LNCaP clone FGC (cell line): ENCODE data around the gene JAML.

Experiments
- DNase-seq: peaks from one replicate; pipeline ENCODE4 v3.0.0-alpha.2; 2011; ENCODE audit warnings: low read depth
- H3K4me3 ChIP-seq: 2 replicates; pipeline ENCODE4 v1.5.1; 2011; ENCODE audit warnings: mild to moderate bottlenecking, low read depth, low read length, control low read depth
- TF ChIP-seq, protein P1 (sequence below): IDR thresholded peaks from 2 replicates; pipeline ENCODE4 v1.5.1; 2012; ENCODE audit warnings: mild to moderate bottlenecking; ENCODE audit not compliant: control insufficient read depth, insufficient read depth; ENCODE audit errors: extremely low read depth

Gene JAML

DNA sequence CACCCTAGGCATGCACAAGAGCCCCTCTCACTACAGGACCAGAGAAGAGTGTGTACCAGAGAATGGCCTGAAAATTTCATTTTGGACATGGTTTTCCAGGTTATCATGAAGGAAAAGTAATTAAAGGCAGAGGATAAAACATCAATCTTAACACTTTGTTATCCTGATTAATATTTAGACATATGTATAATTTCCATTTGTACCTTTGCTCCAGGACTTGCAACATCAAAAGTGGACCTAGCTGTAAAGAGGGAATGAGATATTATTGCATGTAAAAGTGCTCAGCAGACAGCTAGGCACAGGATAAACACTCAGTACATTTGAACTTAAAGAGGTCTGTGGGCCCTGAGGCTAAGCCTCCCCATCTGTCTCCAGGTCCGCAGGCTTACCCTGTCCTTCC lies 70.2 kb downstream of the JAML start:
- TF ChIP-seq, protein P1, sequence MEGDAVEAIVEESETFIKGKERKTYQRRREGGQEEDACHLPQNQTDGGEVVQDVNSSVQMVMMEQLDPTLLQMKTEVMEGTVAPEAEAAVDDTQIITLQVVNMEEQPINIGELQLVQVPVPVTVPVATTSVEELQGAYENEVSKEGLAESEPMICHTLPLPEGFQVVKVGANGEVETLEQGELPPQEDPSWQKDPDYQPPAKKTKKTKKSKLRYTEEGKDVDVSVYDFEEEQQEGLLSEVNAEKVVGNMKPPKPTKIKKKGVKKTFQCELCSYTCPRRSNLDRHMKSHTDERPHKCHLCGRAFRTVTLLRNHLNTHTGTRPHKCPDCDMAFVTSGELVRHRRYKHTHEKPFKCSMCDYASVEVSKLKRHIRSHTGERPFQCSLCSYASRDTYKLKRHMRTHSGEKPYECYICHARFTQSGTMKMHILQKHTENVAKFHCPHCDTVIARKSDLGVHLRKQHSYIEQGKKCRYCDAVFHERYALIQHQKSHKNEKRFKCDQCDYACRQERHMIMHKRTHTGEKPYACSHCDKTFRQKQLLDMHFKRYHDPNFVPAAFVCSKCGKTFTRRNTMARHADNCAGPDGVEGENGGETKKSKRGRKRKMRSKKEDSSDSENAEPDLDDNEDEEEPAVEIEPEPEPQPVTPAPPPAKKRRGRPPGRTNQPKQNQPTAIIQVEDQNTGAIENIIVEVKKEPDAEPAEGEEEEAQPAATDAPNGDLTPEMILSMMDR = no peak
- no peak overlapping the region for H3K4me3 ChIP-seq
- DNase-seq = no peak

DNA sequence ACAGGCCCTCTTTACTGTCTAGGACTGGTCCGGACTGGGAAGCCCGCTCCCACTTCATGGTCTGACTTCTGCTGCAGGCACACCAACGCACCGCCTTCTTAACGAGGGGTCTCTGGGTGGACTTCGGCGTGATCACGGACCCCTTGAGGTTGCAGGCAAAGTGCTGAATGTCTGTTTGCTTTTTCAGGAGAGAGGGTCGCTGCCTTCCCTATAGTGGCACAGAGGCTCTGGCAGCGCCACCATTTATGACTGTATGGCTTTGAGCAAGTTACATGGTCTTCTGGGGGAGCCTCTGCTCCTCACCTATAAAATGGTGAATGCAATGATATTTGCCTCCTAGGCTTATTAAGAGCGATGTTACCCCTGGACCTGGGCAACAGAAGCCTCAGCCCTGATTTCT lies 70.8 kb downstream of the JAML start:
- DNase-seq = no peak
- TF ChIP-seq, protein P1 = no peak
- H3K4me3 ChIP-seq = no peak overlapping the region

DNA sequence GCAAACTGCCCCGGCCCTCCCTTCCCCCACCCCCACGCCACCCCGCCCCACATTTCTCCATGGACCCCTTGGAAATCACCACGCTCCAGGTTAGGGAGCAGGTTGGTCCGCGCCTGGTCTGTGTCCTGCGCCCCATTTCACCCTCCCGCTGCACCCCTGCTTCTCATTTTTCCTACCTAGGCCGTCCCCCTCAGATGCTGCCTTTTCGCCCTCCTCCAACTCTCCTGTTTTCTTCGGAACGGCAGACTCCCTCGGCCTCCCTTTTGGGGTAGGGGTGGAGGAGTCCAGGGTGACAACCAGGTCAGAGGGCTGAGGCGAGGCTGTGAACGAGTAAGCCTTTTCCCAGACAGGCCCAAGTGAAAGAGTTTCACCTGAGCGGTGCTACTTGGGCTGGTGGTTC lies 71.3 kb downstream of the JAML start:
- H3K4me3 ChIP-seq = no peak overlapping the region
- DNase-seq = no peak
- TF ChIP-seq, protein P1 = no peak

DNA sequence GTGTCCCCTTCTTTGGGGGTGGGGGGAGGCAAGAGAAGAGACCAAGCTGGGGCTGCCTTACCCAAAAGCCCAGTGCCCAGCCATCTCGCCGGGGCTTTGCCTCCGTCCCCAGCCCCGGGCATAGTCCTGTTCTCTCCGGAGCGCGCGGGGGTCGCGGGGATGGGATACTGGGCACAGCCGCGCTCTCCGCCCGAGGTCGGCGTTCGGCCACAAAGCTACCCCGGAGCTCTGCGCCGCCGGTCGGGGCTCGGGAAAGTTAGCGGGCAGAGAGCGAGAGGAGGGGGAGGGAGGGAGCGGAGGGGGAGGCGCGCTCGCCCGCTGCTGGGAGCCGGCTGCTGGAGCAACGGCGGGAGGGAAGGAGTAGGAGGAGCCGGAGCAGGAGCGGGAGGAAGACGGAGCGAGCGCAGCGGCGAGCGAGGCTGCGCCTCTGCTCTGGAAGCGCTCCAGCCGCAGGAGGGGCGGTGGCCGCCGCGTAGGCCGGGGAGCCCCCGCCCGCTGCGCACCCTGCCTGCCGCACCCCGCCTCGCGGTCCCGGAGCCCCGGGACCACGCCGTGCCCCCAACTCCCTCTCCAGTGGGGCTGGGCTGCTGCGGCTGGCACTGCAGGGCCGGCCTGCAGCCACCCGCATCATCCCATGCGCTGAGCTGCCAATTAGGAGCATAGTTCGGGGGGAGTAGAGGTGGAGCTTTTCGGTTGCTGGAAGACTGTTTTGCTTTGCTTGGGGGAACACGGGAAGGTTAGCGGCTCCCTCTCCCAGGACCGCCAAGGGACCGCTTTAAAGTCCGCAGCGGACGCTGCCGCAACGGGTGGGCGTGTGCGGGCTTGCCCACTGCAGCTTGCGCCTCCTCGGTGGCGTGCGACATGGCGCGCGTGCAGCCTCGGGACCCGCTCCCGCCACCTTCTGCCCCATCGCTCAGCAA lies 72.0 kb downstream of the JAML start, which contains the start of gene SCN4B:
SCN4B (minus strand) TSS at position 272 of the 920 bp plus-strand sequence; CDS start at position 122, 150 bp downstream.
- DNase-seq = no peak
- TF ChIP-seq, protein P1 = no peak

DNA sequence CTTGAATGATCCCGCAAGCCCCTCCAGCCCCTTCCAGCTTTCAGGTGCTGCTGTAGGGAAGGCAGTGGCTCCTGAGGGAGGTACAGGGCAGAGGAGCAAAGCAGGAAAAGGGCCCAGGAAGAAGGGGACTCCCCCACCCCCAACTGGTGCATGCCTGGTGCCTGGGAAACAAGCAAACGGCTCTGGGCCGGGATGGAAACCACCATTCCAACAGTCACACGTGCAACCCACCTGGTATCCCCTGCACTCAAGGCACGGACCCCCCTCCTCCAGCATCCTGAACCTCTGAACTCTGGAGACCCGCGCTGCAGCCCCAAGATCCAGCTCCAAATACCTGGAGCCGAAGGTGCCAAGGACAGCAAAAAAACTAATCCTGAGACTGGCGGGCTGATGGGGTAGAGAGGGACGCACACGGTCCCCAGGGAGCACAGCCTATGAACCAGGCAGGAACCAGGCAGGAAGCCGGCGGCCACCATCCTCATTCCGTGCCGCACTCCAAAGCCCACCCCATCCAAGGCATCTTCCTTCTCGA lies 72.7 kb downstream of the JAML start:
- no peak for DNase-seq
- peak overlapping the region; percentile 12; the same call in 1 of the 2 replicates for H3K4me3 ChIP-seq
- TF ChIP-seq, protein P1 = no peak

More for the DNA sequence above, 72.0 kb downstream of the JAML start, which contains the start of gene SCN4B:
- H3K4me3 ChIP-seq = peak within 1 kb of the TSS; percentile 12; the same call in 1 of the 2 replicates

DNA sequence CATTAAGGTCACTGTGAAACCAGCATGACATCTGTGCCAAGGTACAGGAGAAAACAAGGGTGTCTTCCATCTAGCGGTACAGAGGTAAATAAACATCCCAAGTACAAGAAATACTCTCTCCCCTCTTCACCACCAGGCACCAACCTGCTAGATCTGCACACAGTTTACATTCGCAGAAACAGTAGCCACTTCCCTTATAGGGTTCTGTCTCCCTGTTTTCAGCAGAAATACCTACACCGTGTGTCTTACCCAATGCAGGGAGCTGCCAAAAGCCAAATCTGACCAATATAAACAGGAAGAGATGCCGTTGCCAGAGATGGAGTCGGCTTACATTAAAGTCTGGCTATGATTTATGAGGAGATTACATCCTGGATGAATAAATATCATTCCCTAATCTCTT lies 73.4 kb downstream of the JAML start:
- TF ChIP-seq, protein P1 = 0 out of 2 replicates have a peak, but pooled peaks have one; percentile 7
- H3K4me3 ChIP-seq = no peak overlapping the region
- DNase-seq = peak; percentile 22

DNA sequence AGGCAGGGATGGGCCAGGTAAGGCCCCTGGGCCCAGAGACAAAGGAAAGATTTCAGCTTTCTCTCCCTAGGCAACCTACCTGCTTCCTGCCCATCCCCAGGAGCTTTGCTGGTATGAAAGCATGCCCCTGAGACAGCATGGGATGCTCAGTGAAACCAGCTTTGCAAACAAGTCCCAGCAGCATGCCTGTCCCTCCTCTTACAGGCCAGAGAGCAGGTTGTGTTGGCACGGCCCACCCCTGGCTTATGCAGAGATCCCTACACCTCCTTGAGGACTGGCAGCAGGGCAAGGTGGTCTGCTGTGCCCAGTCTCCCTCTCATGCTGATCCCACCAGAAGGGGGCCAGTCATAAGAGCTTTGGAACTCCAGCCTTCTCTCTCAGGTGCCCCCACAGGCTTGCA lies 75.3 kb downstream of the JAML start:
- TF ChIP-seq, protein P1 = no peak
- no peak for DNase-seq
- H3K4me3 ChIP-seq = no peak overlapping the region
